Esophagus squamous epithelium (tissue), 5 donors: ENCODE results near the gene GPBP1. TPM values are rescaled to one million over a fixed set of nuclear protein-coding genes. Genes with fewer than 3 reads are reported as not detected.
"Not testable (repeated sequence)": the region's sequence is repeated elsewhere in the genome, so short reads cannot be mapped to it uniquely, and the experiment has no call there.

ENCODE experiments used
- DNase-seq: peaks from one replicate; lab custom pipeline; 2025; lab: John Stamatoyannopoulos, UW
- H3K27ac ChIP-seq, 4 donors: fragments of 200-600 bp; sonication (generic); one replicate each; pipeline ENCODE4 v1.5.1; 2016 to 2019; ENCODE audit warnings: mild to moderate bottlenecking in 1 of 4
- H3K27me3 ChIP-seq, 4 donors: fragments of 200-600 bp; sonication (generic); 1 replicate in 3 of 4; 2 replicates in 1 of 4; pipeline versions ENCODE4 v1.5.1 to v1.6.0; 2017 to 2021; ENCODE audit warnings: antibody characterized with exemption in 1 of 4
- H3K36me3 ChIP-seq, 3 donors: fragments of 200-600 bp; sonication (generic); one replicate each; pipeline ENCODE4 v1.5.1; 2016 to 2019
- H3K4me1 ChIP-seq, 3 donors: fragments of 200-600 bp; sonication (generic); one replicate each; pipeline ENCODE4 v1.5.1; 2017 to 2019
- H3K4me3 ChIP-seq, 4 donors: fragments of 200-600 bp; sonication (generic); 1 replicate in 3 of 4; 2 replicates in 1 of 4; pipeline ENCODE4 v1.5.1; 2016 to 2019; ENCODE audit warnings: mild to moderate bottlenecking in 2 of 4, moderate library complexity in 1 of 4
- H3K9me3 ChIP-seq, 3 donors: fragments of 200-600 bp; sonication (generic); one replicate each; pipeline ENCODE4 v1.5.1; 2016 to 2019
- CTCF ChIP-seq, 6 experiments: fragments of 450-650 bp in 4 of 6; fragments of 200-600 bp in 2 of 6; sonication (generic) in 2 of 6; IDR thresholded peaks; one replicate each; pipeline ENCODE4 v1.5.1; 2016 to 2019; ENCODE audit warnings: antibody characterized with exemption in 6 of 6, mild to moderate bottlenecking in 4 of 6, moderate library complexity in 4 of 6
- POLR2A ChIP-seq, 4 donors: fragments of 450-650 bp; IDR thresholded peaks; one replicate each; pipeline ENCODE4 v1.6.1; 2017; ENCODE audit warnings: antibody characterized with exemption in 4 of 4, mild to moderate bottlenecking in 4 of 4, moderate library complexity in 3 of 4
- WGBS, 2 donors: methylation state at CpG; one replicate each; pipeline ENCODE4 v1.1.5; 2018; 5-methylcytosine and 5-hydroxymethylcytosine counted together
- intact Hi-C: fragments of 100-400 bp; cut with DNase I; formaldehyde crosslinking; loops from one replicate; pipeline ENCODE4 v1.15.0; 2022
- total RNA-seq, 4 donors: library from RNA; depleted of rRNA; stranded (reverse); fragments of >200 nt; gene quantifications; one replicate each; pipeline ENCODE4 v1.1.0, GENCODE V29; 2016
- donor health status: DM: yes; HTN: yes; CAD: no.

GPBP1 gene
- total RNA-seq, 4 donors from 2014 or later = 27.4 to 64.3 (median 43.2) TPM

- intact Hi-C loops = no loop called here
- WGBS, 2 donors = 76 to 100% methylated on average over 1 to 2 of the region's 2 CpGs
- H3K4me3 ChIP-seq = no peak overlapping the region
Measured at GRCh38 chr5:57184322-57184721, 10.5 kb downstream of the GPBP1 start.

GRCh38 chr5:57185313-57185712, 11.5 kb downstream of the GPBP1 start:
- no peak for DNase-seq
- 53 to 58% methylated on average over 9 of the region's 9 CpGs for WGBS, 2 donors
- Histone ChIP-seq H3K27me3 (no peaks in the 10 kb centered on the region), H3K36me3 (peaks cover 0 to 24% (median 6%) of the 10 kb centered on the region in 3 donors), H3K4me3 (no peak overlapping the region), H3K9me3 (no peaks in the 10 kb centered on the region), H3K4me1 (peaks cover 6 to 99% (median 49%) of the 10 kb centered on the region in 3 donors), H3K27ac (no peak overlapping the region)
- intact Hi-C loops = no loop called here
- no peak for TF ChIP-seq POLR2A (IDR thresholded peaks at IDR 0.05)
- TF ChIP-seq CTCF (IDR thresholded peaks at IDR 0.05) = no peak

More at GRCh38 chr5:57184322-57184721, 10.5 kb downstream of the GPBP1 start:
- DNase-seq = no peak
- Histone ChIP-seq H3K9me3 (no peaks in the 10 kb centered on the region), H3K4me1 (peaks cover 8 to 99% (median 49%) of the 10 kb centered on the region in 3 donors), H3K27me3 (no peaks in the 10 kb centered on the region), H3K36me3 (peaks cover 0 to 24% (median 6%) of the 10 kb centered on the region in 3 donors), H3K27ac (no peak overlapping the region)
- TF ChIP-seq POLR2A (IDR thresholded peaks at IDR 0.05) (no peak), CTCF (IDR thresholded peaks at IDR 0.05) (no peak)

GRCh38 chr5:57186194-57186593, 12.3 kb downstream of the GPBP1 start:
- peaks cover 6 to 98% (median 43%) of the 10 kb centered on the region in 3 donors for H3K4me1 ChIP-seq
- peaks cover 0 to 30% (median 6%) of the 10 kb centered on the region in 3 donors for H3K36me3 ChIP-seq
- intact Hi-C loops = no loop called here
- H3K27ac ChIP-seq = no peak overlapping the region
- TF ChIP-seq POLR2A (IDR thresholded peaks at IDR 0.05) = no peak
- TF ChIP-seq CTCF (IDR thresholded peaks at IDR 0.05) = no peak
- DNase-seq = no peak
- WGBS, 2 donors = 69% methylated on average over 4 of the region's 4 CpGs
- no peaks in the 10 kb centered on the region for H3K27me3 ChIP-seq
- H3K4me3 ChIP-seq = no peak overlapping the region
- H3K9me3 ChIP-seq = no peaks in the 10 kb centered on the region

- DNase-seq, H3K27ac ChIP-seq, H3K9me3 ChIP-seq, H3K27me3 ChIP-seq, H3K4me3 ChIP-seq, intact Hi-C loops: not testable (repeated sequence)
- H3K4me1 ChIP-seq = peaks cover 8 to 91% (median 43%) of the 10 kb centered on the region in 3 donors
- H3K36me3 ChIP-seq = peaks cover 0 to 20% (median 6%) of the 10 kb centered on the region in 3 donors
- WGBS, 2 donors = 58 to 60% methylated on average over 4 of the region's 4 CpGs
Measured at GRCh38 chr5:57187977-57188376, 14.1 kb downstream of the GPBP1 start.

- no peaks in the 10 kb centered on the region for H3K9me3 ChIP-seq
- intact Hi-C loops = no loop called here
- TF ChIP-seq POLR2A (IDR thresholded peaks at IDR 0.05) (no peak), CTCF (IDR thresholded peaks at IDR 0.05) (no peak)
- no peak overlapping the region for H3K27ac ChIP-seq
- no peaks in the 10 kb centered on the region for H3K27me3 ChIP-seq
- peaks cover 0 to 25% (median 0%) of the 10 kb centered on the region in 3 donors for H3K36me3 ChIP-seq
- peaks cover 8 to 89% (median 43%) of the 10 kb centered on the region in 3 donors for H3K4me1 ChIP-seq
- WGBS, 2 donors = 61 to 64% methylated on average over 3 of the region's 3 CpGs
- DNase-seq = no peak
- no peak overlapping the region for H3K4me3 ChIP-seq
Measured at GRCh38 chr5:57189515-57189914, 15.7 kb downstream of the GPBP1 start.

GRCh38 chr5:57190593-57190992, 16.7 kb downstream of the GPBP1 start:
- no peak overlapping the region for H3K27ac ChIP-seq
- peaks cover 8 to 78% (median 43%) of the 10 kb centered on the region in 3 donors for H3K4me1 ChIP-seq
- WGBS, 2 donors = 85 to 100% methylated on average over 1 to 2 of the region's 2 CpGs
- DNase-seq = no peak
- TF ChIP-seq CTCF (IDR thresholded peaks at IDR 0.05) (no peak), POLR2A (IDR thresholded peaks at IDR 0.05) (no peak)
- intact Hi-C loops = no loop called here
- no peaks in the 10 kb centered on the region for H3K9me3 ChIP-seq
- H3K36me3 ChIP-seq = peaks cover 0 to 33% (median 0%) of the 10 kb centered on the region in 3 donors
- no peaks in the 10 kb centered on the region for H3K27me3 ChIP-seq
- H3K4me3 ChIP-seq = no peak overlapping the region
